Measurements from ENCODE around the gene NEIL3. TPM values are rescaled to one million over a fixed set of nuclear protein-coding genes. Genes with fewer than 3 reads are reported as not detected.

Gene NEIL3
- total and polyA plus RNA-seq, 2 of the 8 experiments (the other 6 are each of a cell fraction or from before 2014, with no cell fraction given), result 5.5 to 11.0 TPM

- TF ChIP-seq CHD7 (IDR thresholded peaks at IDR 0.05; ENCODE audit: insufficient replicate concordance, low read length) (no peak), RAD21 (IDR thresholded peaks at IDR 0.05 in 1 of 2, conservative IDR thresholded peaks at IDR 0.05 in 1 of 2; ENCODE audit: low read depth in 2 of 2, low read length in 2 of 2) (no peak), USF2 (IDR thresholded peaks at IDR 0.05; ENCODE audit: low read length) (no peak), CEBPB (IDR thresholded peaks at IDR 0.05; ENCODE audit: low read depth, low read length) (no peak), SIX5 (IDR thresholded peaks at IDR 0.05; ENCODE audit: low read depth, low read length) (no peak), ATF2 (IDR thresholded peaks at IDR 0.05; ENCODE audit: low read length) (no peak), CREB1 (IDR thresholded peaks at IDR 0.05) (no peak), GABPA (IDR thresholded peaks at IDR 0.05; ENCODE audit: borderline replicate concordance, insufficient read depth, low read length) (no peak), ZNF274 (IDR thresholded peaks at IDR 0.05; ENCODE audit: borderline replicate concordance, extremely low read depth, low read length) (no peak)
Observed at GRCh38 chr4:177275999-177276398, 33.7 kb upstream of the NEIL3 start (continued).

Measured in H1 (cell line).